ENCODE results near the gene GTF3C2. TPM values are rescaled to one million over a fixed set of nuclear protein-coding genes. Genes with fewer than 3 reads are reported as not detected.

The GTF3C2 gene
- total and polyA plus RNA-seq, 2 of the 13 experiments (the other 11 are each of a cell fraction or from before 2014, with no cell fraction given), result 77.5 to 130 TPM

DNA sequence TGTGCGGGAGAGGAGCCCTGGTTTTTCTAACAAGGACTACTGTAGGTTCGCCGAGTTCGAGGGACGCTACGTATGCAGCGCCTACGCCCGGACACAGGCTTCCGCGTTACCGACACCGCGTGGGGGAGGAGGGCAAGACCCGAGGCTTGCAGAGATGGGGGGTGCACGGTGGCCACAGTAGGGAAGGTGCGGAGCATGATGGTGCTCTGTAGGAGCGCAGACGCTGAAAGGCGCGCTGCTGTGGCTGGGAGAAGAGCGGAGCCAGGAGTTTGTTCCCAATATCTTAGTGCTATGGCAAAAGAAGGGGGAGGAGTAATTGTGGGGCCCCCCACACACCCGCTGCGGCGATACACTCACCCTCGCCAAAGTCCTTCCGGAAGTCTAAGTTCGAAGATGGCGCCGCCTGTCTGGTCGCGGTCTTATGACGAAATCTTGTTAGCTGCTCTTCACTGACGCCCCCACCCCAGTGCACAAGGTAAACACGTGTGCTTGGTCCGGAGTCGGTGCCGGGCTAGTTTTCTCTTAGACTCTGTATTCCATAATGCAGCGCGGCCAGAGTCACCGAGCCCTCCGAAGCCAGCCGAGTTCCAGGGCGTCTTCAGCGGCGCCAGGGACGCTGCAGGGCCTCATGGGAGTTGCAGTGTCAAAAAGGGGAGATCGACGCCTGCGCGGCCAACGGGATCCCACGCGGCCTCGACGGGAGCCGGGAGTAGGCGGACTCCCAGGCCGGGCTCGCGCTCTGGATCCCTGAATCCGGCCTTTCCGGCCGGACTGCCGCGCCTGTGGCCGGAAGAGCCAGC, at the start of gene GTF3C2 (continued):
- TF ChIP-seq, protein P1, sequence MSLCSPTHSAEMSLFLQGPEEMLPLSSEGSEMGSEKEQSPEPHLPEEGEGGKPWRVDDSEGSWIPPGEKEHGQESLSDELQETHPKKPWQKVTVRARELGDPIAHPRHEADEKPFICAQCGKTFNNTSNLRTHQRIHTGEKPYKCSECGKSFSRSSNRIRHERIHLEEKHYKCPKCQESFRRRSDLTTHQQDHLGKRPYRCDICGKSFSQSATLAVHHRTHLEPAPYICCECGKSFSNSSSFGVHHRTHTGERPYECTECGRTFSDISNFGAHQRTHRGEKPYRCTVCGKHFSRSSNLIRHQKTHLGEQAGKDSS (CRISPR knock-in tag; IDR thresholded peaks at IDR 0.05; ENCODE audit: borderline replicate concordance, low read depth), result peak; percentile 86
- TF ChIP-seq ZFP36L2 (CRISPR knock-in tag; IDR thresholded peaks at IDR 0.05), result peak; percentile 86; the same call in 1 of the 2 replicates
- TF ChIP-seq, protein P2, sequence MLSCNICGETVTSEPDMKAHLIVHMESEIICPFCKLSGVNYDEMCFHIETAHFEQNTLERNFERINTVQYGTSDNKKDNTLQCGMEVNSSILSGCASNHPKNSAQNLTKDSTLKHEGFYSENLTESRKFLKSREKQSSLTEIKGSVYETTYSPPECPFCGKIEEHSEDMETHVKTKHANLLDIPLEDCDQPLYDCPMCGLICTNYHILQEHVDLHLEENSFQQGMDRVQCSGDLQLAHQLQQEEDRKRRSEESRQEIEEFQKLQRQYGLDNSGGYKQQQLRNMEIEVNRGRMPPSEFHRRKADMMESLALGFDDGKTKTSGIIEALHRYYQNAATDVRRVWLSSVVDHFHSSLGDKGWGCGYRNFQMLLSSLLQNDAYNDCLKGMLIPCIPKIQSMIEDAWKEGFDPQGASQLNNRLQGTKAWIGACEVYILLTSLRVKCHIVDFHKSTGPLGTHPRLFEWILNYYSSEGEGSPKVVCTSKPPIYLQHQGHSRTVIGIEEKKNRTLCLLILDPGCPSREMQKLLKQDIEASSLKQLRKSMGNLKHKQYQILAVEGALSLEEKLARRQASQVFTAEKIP (CRISPR knock-in tag; IDR thresholded peaks at IDR 0.05; ENCODE audit: borderline replicate concordance), result no peak
- peak; percentile 88 for TF ChIP-seq ZNF607 (CRISPR knock-in tag; IDR thresholded peaks at IDR 0.05; ENCODE audit: borderline replicate concordance)
- no peak for TF ChIP-seq ZNF326 (CRISPR knock-in tag; IDR thresholded peaks at IDR 0.05; ENCODE audit: borderline replicate concordance)
- no peak for TF ChIP-seq ZNF496 (CRISPR knock-in tag; IDR thresholded peaks at IDR 0.05; ENCODE audit: insufficient replicate concordance)
- no peak for TF ChIP-seq SOX6 (IDR thresholded peaks at IDR 0.05)
- peak; percentile 41; the same call in 1 of the 2 replicates for TF ChIP-seq SOX6 (CRISPR knock-in tag; IDR thresholded peaks at IDR 0.05)
- TF ChIP-seq ZSCAN29 (CRISPR knock-in tag; conservative IDR thresholded peaks at IDR 0.05), result 0 out of 2 replicates have a peak, but pooled peaks have one; percentile 50
- TF ChIP-seq MED13 (CRISPR knock-in tag; IDR thresholded peaks at IDR 0.05), result peak; percentile 66
- TF ChIP-seq MEIS1 (CRISPR knock-in tag; IDR thresholded peaks at IDR 0.05; ENCODE audit: borderline replicate concordance), result no peak; the same call in 1 of the 2 replicates
- TF ChIP-seq MATR3 (CRISPR knock-in tag; IDR thresholded peaks at IDR 0.05), result no peak
- no peak; the same call in 1 of the 2 replicates for TF ChIP-seq ZNF737 (CRISPR knock-in tag; IDR thresholded peaks at IDR 0.05; ENCODE audit: borderline replicate concordance)
- TF ChIP-seq ZMAT3 (CRISPR knock-in tag; conservative IDR thresholded peaks at IDR 0.05), result peak; percentile 69
- TF ChIP-seq NR3C1 (CRISPR knock-in tag; IDR thresholded peaks at IDR 0.05), result no peak
- TF ChIP-seq NBN (conservative IDR thresholded peaks at IDR 0.05), result no peak
- TF ChIP-seq YEATS4 (CRISPR knock-in tag; IDR thresholded peaks at IDR 0.05; ENCODE audit: borderline replicate concordance), result peak; percentile 85
- TF ChIP-seq ZNF256 (CRISPR knock-in tag; conservative IDR thresholded peaks at IDR 0.05), result peak; percentile 64; the same call in 1 of the 2 replicates
- TF ChIP-seq, protein P3, sequence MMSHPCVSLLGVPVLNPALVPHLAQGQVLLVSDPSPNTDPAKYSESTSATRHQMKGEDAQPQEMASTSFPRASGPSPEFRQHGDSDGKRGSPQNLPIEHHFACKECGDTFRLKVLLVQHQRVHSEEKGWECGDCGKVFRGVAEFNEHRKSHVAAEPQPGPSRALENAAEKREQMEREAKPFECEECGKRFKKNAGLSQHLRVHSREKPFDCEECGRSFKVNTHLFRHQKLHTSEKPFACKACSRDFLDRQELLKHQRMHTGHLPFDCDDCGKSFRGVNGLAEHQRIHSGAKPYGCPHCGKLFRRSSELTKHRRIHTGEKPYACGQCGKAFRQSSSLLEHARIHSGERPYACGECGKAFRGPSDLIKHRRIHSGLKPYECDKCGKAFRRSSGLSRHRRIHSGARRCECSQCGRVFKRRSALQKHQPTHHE (CRISPR knock-in tag; IDR thresholded peaks at IDR 0.05; ENCODE audit: borderline replicate concordance), result peak; percentile 74; the same call in 1 of the 2 replicates
- TF ChIP-seq ZNF558 (CRISPR knock-in tag; IDR thresholded peaks at IDR 0.05; ENCODE audit: borderline replicate concordance), result peak; percentile 91; the same call in 1 of the 2 replicates
- TF ChIP-seq FOXA3 (CRISPR knock-in tag; IDR thresholded peaks at IDR 0.05), result peak; percentile 89
- 0 out of 2 replicates have a peak, but pooled peaks have one; percentile 8 for TF ChIP-seq ZNF75D (CRISPR knock-in tag; IDR thresholded peaks at IDR 0.05; ENCODE audit: borderline replicate concordance)
- TF ChIP-seq TEAD2 (CRISPR knock-in tag; IDR thresholded peaks at IDR 0.05), result no peak
- TF ChIP-seq, protein P4, sequence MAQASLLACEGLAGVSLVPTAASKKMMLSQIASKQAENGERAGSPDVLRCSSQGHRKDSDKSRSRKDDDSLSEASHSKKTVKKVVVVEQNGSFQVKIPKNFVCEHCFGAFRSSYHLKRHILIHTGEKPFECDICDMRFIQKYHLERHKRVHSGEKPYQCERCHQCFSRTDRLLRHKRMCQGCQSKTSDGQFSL (CRISPR knock-in tag; IDR thresholded peaks at IDR 0.05), result peak; percentile 100
- TF ChIP-seq ZSCAN22 (CRISPR knock-in tag; IDR thresholded peaks at IDR 0.05), result no peak
- peak; percentile 68 for TF ChIP-seq MED8 (CRISPR knock-in tag; IDR thresholded peaks at IDR 0.05; ENCODE audit: insufficient replicate concordance)
- TF ChIP-seq XRCC5 (optimal IDR thresholded peaks at IDR 0.05; ENCODE audit: low read length), result peak; percentile 62
